GM12891 (cell line): ENCODE measurements around the gene DYSF.

Experiments
- DNase-seq: peaks from one replicate; pipeline ENCODE4 v3.0.0; 2011; ENCODE audit warnings: low spot score; ENCODE audit not compliant: insufficient read length
- FAIRE-seq: peaks from 2 replicates; lab custom pipeline; 2011; peaks lifted over from hg19 to GRCh38; lab: Jason Lieb, UNC
- PAX5 ChIP-seq: IDR thresholded peaks from 2 replicates; pipeline ENCODE4 v1.6.1; 2011; ENCODE audit warnings: low read length, moderate library complexity, mild to moderate bottlenecking; ENCODE audit not compliant: insufficient read depth, severe bottlenecking
- POLR2A ChIP-seq: IDR thresholded peaks from 2 replicates; pipeline ENCODE4 v1.6.1; 2011; ENCODE audit warnings: low read depth, low read length, control low read depth
- POLR2AphosphoS5 ChIP-seq: IDR thresholded peaks from 2 replicates; pipeline ENCODE4 v1.6.1; 2011; ENCODE audit warnings: low read depth, low read length, control low read depth
- POU2F2 ChIP-seq: IDR thresholded peaks from 2 replicates; pipeline ENCODE4 v1.6.1; 2011; ENCODE audit warnings: low read depth, mild to moderate bottlenecking, control low read depth, low read length, moderate library complexity
- SPI1 ChIP-seq: IDR thresholded peaks from 2 replicates; pipeline ENCODE4 v1.6.1; 2011; ENCODE audit warnings: low read depth, low read length, control low read depth
- TAF1 ChIP-seq: IDR thresholded peaks from 2 replicates; pipeline ENCODE4 v1.6.1; 2011; ENCODE audit warnings: low read depth, low read length, control low read depth

Gene DYSF

DNA sequence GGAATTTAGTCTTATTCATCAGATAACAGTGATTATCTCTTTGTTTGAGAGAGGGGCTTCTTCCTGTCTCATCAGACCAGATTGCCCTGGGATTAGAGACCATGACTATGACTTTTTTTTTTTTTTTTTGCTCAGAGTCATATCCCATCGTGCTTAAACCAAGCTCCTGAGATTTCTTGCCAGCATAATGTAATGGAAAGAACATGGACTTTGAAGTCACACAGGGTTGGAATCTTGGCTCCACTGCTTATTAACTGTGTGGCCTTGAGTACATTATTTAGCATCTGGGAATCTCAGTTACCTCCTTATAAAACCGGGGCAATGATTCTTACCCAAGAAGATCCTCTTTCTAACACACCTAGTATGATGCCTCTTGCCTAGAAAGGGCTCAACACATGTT is 268.3 kb downstream of the DYSF start:
- DNase-seq (no peak), FAIRE-seq (no peak)
- TF ChIP-seq PAX5: no peak
- no peak for TF ChIP-seq TAF1
- TF ChIP-seq POLR2AphosphoS5: no peak
- TF ChIP-seq POLR2A: no peak
- no peak for TF ChIP-seq POU2F2
- no peak for TF ChIP-seq SPI1

DNA sequence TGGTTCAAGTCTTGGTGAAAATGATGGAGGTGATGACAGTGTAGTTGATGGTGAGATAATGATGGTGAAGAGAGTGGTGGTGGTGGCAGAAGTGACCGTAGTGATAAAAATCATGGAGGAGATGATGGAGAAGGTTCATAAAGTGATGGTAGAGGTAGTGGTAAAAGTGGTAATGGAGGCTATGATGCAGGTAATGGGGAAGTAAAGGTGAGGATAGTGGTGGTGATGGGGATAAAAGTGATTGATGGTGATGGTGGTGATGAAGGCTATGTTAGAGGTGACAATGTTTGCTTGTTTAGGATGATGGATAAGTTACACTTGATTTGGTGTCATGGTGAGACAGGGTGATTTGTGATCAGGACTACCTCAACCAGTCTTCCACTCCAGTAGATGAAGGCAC is 268.9 kb downstream of the DYSF start:
- DNase-seq: no peak
- TF ChIP-seq POU2F2 (no peak), POLR2A (no peak), PAX5 (no peak), TAF1 (no peak), POLR2AphosphoS5 (no peak), SPI1 (no peak)
- no peak for FAIRE-seq

- TF ChIP-seq TAF1 (no peak), POLR2AphosphoS5 (no peak), SPI1 (no peak), POLR2A (no peak), PAX5 (no peak), POU2F2 (no peak)
- DNase-seq (no peak), FAIRE-seq (no peak)
These were observed 271.4 kb downstream of the DYSF start for GRCh38 chr2:71724793-71725192.

DNA sequence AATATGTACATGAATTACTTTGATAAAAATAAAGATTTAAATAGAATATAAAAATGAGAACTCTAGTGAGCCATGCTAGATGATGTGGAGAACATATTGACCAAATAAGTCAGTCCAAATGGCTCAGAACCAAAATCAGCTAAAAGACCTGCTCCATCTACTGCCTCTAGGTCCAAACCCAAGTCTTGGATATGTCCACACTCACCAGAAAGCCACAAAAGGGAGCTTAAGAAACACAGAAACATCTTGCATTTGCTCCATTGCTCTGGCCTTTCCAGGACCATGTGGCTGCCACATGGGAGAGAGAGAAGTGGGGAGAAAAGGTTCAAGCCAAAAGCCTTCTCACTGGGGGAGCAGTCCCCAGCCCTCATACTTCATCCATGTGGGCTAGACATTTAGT is 272.5 kb downstream of the DYSF start:
- DNase-seq (no peak), FAIRE-seq (no peak)
- no peak for TF ChIP-seq POLR2AphosphoS5
- no peak for TF ChIP-seq TAF1
- TF ChIP-seq POU2F2: no peak
- TF ChIP-seq POLR2A: no peak
- TF ChIP-seq SPI1: no peak
- no peak for TF ChIP-seq PAX5

DNA sequence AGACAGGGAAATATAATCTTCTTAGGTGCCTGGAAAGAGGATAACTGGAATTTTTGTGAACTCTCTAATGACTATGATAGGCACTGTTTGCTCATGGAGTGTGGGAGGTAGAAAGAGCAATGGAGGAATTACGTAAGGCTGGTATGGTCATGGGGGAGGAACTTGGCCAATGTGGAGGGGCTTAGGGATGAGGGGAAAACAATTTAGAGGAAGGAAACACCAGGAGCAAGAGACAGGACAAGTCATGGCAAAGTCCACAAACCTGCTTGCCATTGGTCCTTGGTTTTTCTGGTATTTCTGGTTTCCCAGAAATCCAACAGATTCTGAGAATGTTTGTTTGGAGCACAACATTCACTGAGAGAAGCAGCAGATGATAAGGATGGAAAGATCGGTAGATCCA is 274.2 kb downstream of the DYSF start:
- no peak for DNase-seq
- TF ChIP-seq POLR2AphosphoS5 (no peak), POLR2A (no peak)
- FAIRE-seq: no peak

- no peak for FAIRE-seq
- TF ChIP-seq PAX5 (no peak), TAF1 (no peak), POU2F2 (no peak), POLR2A (no peak), SPI1 (no peak), POLR2AphosphoS5 (no peak)
- no peak for DNase-seq
These were observed 274.7 kb downstream of the DYSF start for GRCh38 chr2:71728036-71728435.

GRCh38 chr2:71730785-71731383 is 277.5 kb downstream of the DYSF start:
- DNase-seq (no peak), FAIRE-seq (no peak)
- TF ChIP-seq POU2F2: no peak
- no peak for TF ChIP-seq PAX5
- no peak for TF ChIP-seq POLR2A
- no peak for TF ChIP-seq POLR2AphosphoS5
- no peak for TF ChIP-seq TAF1
- no peak for TF ChIP-seq SPI1

DNA sequence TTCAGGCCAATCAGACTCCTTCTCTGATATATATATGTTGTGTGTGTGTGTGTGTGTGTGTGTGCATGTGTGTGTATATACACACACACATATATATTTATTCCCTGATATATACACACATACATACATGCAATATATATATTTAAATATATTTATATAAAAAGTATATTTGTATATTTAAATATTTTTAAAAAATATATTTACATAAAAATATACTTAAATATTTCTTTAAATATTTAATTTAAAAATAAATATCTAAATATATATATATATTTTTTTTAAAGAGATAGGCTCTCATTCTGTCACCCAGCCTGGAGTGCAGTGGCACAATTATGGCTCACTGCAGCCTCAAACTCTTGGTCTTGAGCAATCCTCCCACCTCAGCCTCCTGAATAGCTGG is 281.3 kb downstream of the DYSF start:
- TF ChIP-seq TAF1 (no peak), POLR2AphosphoS5 (no peak), POU2F2 (no peak), PAX5 (no peak), SPI1 (no peak), POLR2A (no peak)
- DNase-seq (no peak), FAIRE-seq (no peak)

DNA sequence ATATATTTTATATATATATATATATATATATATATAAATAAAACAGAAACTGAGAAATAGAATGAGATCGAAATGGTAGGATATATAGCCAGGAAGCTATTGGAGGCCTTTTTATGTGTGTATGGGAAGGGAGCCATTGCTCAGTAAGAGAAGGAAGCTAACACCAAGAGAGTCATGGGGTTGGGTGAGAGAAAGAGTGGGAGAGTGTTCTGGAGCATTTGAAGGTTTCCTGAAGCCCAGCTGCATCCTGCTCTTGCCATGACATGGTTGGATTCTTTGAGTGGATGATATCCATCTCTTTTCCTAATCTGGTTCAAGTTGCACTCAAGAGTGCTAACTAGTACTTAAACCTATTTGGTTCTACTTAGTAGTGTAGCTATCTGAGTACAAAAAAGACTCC is 282.3 kb downstream of the DYSF start:
- no peak for DNase-seq
- TF ChIP-seq POLR2A (no peak), SPI1 (no peak), POLR2AphosphoS5 (no peak), TAF1 (no peak), POU2F2 (no peak), PAX5 (no peak)
- no peak for FAIRE-seq
